ENCODE data around the gene FETUB. TPM values are rescaled to one million over a fixed set of nuclear protein-coding genes. Genes with fewer than 3 reads are reported as not detected.
"Not testable (repeated sequence)": the region's sequence is repeated elsewhere in the genome, so short reads cannot be mapped to it uniquely, and the experiment has no call there.

The FETUB gene
- total and polyA plus RNA-seq, 2 donors = 0.09 to 1.8 TPM

DNA sequence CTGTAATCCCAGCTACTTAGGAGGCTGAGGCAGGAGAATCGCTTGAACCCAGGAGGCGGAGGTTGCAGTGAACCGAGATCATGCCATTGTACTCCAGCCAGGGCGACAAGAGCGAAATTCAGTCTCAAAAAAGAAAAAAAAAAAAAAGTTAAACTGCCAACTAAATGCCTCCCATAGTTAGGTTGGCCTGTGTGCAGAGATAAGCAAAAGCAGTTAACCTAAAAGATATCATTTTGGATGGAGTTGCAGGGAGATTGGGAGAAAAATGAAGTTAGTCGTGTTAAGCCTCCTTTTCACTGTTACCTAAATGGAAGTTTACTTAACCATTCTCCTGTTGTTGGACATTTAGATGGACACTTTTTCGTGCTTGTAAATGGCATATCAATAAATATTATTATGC, 11.4 kb upstream of the FETUB start:
- H3K27ac ChIP-seq (ENCODE audit: low read depth in 1 of 2, low read length in 1 of 2) = no peak overlapping the region
- no peaks in the 10 kb centered on the region for H3K36me3 ChIP-seq (ENCODE audit: control insufficient read depth in 2 of 2, insufficient read depth in 2 of 2, low read length in 1 of 2)
- WGBS = 94% methylated on average over 7 of the region's 7 CpGs

DNA sequence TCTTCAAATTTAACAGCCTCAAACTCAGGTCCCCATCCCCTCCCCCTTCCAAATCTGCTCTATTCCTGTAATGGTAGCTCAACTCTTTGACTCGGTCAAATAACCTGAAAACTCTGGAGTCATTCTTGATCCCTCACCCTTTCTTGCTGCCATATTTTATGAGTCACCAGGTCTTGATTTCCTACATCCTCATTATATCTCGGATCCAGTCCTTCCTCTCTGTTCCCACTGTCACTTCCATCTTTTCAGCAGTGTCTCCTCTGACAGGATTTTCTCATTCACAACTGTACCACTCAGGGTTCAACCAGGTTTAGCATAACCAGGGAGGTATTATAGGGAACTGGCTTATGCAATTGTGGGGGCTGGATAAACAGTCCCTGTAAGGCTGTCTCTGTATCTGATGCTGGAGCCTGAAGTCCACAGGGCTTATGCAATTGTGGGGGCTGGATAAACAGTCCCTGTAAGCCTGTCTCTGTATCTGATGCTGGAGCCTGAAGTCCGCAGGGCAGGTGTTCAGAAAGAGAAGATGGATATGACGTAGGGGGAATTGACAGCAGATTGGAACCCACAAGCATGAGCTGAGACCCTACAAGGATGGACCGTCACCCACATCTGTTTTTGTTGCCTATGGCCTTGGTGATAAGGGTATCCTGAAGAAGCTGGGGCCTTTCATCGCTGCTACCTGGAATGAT, 9.1 kb upstream of the FETUB start:
- H3K27ac ChIP-seq (ENCODE audit: low read depth in 1 of 2, low read length in 1 of 2) = no peak overlapping the region
- no peaks in the 10 kb centered on the region for H3K4me1 ChIP-seq (ENCODE audit: control insufficient read depth in 2 of 2, insufficient read depth in 2 of 2, low read length in 2 of 2)
- no peaks in the 10 kb centered on the region for H3K27me3 ChIP-seq (ENCODE audit: control insufficient read depth in 2 of 2, insufficient read depth in 1 of 2, low read length in 1 of 2)
- no peaks in the 10 kb centered on the region for H3K9me3 ChIP-seq (ENCODE audit: control insufficient read depth in 2 of 2, insufficient read depth in 1 of 2, low read length in 1 of 2)
- 79% methylated on average over 6 of the region's 6 CpGs for WGBS
- H3K36me3 ChIP-seq (ENCODE audit: control insufficient read depth in 2 of 2, insufficient read depth in 2 of 2, low read length in 1 of 2) = no peaks in the 10 kb centered on the region
- no peak overlapping the region for H3K4me3 ChIP-seq (ENCODE audit: low read length in 2 of 2)
- DNase-seq (ENCODE audit: low read depth in 6 of 9, low spot score in 9 of 9) = no peak

More for the DNA sequence above, 11.4 kb upstream of the FETUB start:
- Histone ChIP-seq H3K27me3 (ENCODE audit: control insufficient read depth in 2 of 2, insufficient read depth in 1 of 2, low read length in 1 of 2) (no peaks in the 10 kb centered on the region), H3K4me3 (ENCODE audit: low read length in 2 of 2) (no peak overlapping the region), H3K9me3 (ENCODE audit: control insufficient read depth in 2 of 2, insufficient read depth in 1 of 2, low read length in 1 of 2) (no peaks in the 10 kb centered on the region), H3K4me1 (ENCODE audit: control insufficient read depth in 2 of 2, insufficient read depth in 2 of 2, low read length in 2 of 2) (no peaks in the 10 kb centered on the region)
- DNase-seq (ENCODE audit: low read depth in 6 of 9, low spot score in 9 of 9) = no peak

DNA sequence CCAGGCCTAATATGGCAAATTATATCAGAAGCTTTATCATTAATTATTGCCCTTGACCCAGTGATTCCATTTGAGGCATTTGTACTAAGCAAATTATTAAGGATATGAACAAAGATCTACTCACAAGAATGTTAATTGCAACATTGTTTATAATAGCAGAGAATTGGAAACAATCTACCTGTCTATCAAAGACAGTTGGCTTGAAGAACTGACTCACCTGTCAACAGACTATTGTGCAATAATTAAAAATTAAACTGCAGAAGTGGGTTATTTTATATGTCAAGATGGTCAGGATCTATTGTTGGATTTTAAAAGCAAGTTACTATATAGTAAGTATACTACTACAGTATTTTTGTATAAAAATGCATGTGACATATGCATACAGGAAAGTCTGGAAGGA, 6.7 kb upstream of the FETUB start:
- Histone ChIP-seq H3K27me3 (ENCODE audit: control insufficient read depth in 2 of 2, insufficient read depth in 1 of 2, low read length in 1 of 2) (peaks cover 0 to 3% of the 10 kb centered on the region in 2 donors), H3K4me3 (ENCODE audit: low read length in 2 of 2) (no peak overlapping the region), H3K27ac (ENCODE audit: low read depth in 1 of 2, low read length in 1 of 2) (no peak overlapping the region), H3K9me3 (ENCODE audit: control insufficient read depth in 2 of 2, insufficient read depth in 1 of 2, low read length in 1 of 2) (no peaks in the 10 kb centered on the region), H3K4me1 (ENCODE audit: control insufficient read depth in 2 of 2, insufficient read depth in 2 of 2, low read length in 2 of 2) (no peaks in the 10 kb centered on the region), H3K36me3 (ENCODE audit: control insufficient read depth in 2 of 2, insufficient read depth in 2 of 2, low read length in 1 of 2) (no peaks in the 10 kb centered on the region)
- no peak for DNase-seq (ENCODE audit: low read depth in 6 of 9, low spot score in 9 of 9)

DNA sequence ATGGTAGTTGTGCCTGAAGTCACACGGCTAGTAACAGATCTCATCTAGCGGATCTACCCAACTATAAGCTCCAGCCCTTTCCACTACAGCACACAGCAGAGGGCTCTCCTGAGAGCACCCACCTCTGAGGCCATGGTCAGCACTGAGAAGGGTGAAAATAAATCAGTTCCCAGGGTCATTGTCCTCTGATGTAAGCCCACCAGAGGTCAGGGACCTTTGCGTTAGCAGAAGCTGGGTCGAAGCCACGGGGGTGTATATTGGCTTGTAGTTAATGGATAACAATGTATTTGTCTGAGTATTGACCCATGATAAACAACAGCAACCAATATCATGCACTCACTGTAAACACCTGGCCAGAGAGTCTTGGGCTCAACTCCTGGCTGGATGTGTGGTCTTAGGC, 6.0 kb upstream of the FETUB start:
- not testable (repeated sequence) for H3K4me1 ChIP-seq (ENCODE audit: control insufficient read depth in 2 of 2, insufficient read depth in 2 of 2, low read length in 2 of 2); H3K4me3 ChIP-seq (ENCODE audit: low read length in 2 of 2); H3K27ac ChIP-seq (ENCODE audit: low read depth in 1 of 2, low read length in 1 of 2); H3K9me3 ChIP-seq (ENCODE audit: control insufficient read depth in 2 of 2, insufficient read depth in 1 of 2, low read length in 1 of 2); DNase-seq (ENCODE audit: low read depth in 6 of 9, low spot score in 9 of 9); H3K27me3 ChIP-seq (ENCODE audit: control insufficient read depth in 2 of 2, insufficient read depth in 1 of 2, low read length in 1 of 2); H3K36me3 ChIP-seq (ENCODE audit: control insufficient read depth in 2 of 2, insufficient read depth in 2 of 2, low read length in 1 of 2)
- WGBS = 97% methylated on average over 5 of the region's 5 CpGs

DNA sequence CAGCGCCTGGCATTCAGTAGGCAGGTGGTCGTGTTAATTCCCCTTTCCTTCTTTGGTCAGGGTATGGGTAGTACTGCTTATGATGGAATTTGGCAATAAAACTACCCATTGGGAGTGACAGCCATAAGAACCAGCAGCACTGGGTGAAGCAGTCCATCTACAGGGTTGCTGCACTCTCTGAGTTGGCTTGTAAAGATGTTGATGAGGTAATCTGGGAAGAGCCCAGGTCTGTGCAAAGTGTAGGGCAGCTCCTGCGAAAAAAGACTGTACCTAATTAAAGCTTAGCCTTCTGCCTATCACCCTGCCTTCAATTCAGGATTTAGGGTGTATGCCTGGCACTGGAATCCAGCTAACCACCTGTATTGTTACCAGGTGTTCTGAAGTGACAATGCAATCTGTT, 4.7 kb upstream of the FETUB start:
- Histone ChIP-seq H3K36me3 (ENCODE audit: control insufficient read depth in 2 of 2, insufficient read depth in 2 of 2, low read length in 1 of 2) (no peaks in the 10 kb centered on the region), H3K27me3 (ENCODE audit: control insufficient read depth in 2 of 2, insufficient read depth in 1 of 2, low read length in 1 of 2) (peaks cover 0 to 3% of the 10 kb centered on the region in 2 donors), H3K9me3 (ENCODE audit: control insufficient read depth in 2 of 2, insufficient read depth in 1 of 2, low read length in 1 of 2) (no peaks in the 10 kb centered on the region), H3K27ac (ENCODE audit: low read depth in 1 of 2, low read length in 1 of 2) (no peak overlapping the region), H3K4me3 (ENCODE audit: low read length in 2 of 2) (no peak overlapping the region), H3K4me1 (ENCODE audit: control insufficient read depth in 2 of 2, insufficient read depth in 2 of 2, low read length in 2 of 2) (no peaks in the 10 kb centered on the region)
- WGBS = 96% methylated on average over 3 of the region's 3 CpGs
- no peak for DNase-seq (ENCODE audit: low read depth in 6 of 9, low spot score in 9 of 9)

DNA sequence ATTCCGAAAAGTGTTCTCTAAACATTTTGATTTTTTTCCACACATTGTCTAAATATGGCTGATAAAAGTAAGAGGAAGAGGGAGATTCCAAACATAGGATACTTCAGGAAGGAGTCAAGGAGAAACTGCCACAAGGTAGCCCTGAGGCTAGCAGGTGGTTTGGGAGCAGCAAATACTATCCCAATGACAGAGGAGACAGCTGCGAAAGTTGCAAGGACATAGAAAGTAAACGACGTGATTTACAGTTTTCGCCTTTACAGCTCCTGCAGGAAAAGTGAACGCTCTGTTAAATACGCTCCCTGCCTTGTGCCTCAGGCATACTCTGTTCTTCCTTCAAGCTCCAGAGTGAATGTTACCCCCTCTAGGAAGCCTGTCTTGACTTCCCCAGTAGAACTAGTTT, 3.7 kb upstream of the FETUB start:
- Histone ChIP-seq H3K9me3 (ENCODE audit: control insufficient read depth in 2 of 2, insufficient read depth in 1 of 2, low read length in 1 of 2) (no peaks in the 10 kb centered on the region), H3K27ac (ENCODE audit: low read depth in 1 of 2, low read length in 1 of 2) (no peak overlapping the region), H3K4me1 (ENCODE audit: control insufficient read depth in 2 of 2, insufficient read depth in 2 of 2, low read length in 2 of 2) (no peaks in the 10 kb centered on the region), H3K27me3 (ENCODE audit: control insufficient read depth in 2 of 2, insufficient read depth in 1 of 2, low read length in 1 of 2) (peaks cover 0 to 3% of the 10 kb centered on the region in 2 donors), H3K4me3 (ENCODE audit: low read length in 2 of 2) (no peak overlapping the region), H3K36me3 (ENCODE audit: control insufficient read depth in 2 of 2, insufficient read depth in 2 of 2, low read length in 1 of 2) (no peaks in the 10 kb centered on the region)
- WGBS = 89% methylated on average over 7 of the region's 7 CpGs
- no peak for DNase-seq (ENCODE audit: low read depth in 6 of 9, low spot score in 9 of 9)

DNA sequence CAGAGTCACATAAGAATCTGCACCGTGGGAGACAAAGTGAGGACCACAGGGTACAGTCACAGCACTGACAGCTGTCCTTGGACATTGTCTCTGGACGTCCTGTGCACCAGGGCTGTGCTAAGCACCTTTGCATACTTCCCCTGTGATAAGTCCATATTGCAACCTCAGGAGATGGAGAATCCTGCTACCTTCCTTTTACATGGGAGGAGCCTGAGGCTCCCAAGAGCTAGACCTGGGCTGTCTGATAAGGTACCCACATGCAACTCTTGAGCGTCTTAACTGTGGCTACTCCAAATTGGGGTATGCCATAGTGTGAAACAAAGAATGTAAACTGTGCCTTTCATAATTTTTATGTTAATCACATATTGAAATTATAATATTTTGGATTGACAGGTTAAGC, 2.5 kb upstream of the FETUB start:
- Histone ChIP-seq H3K36me3 (ENCODE audit: control insufficient read depth in 2 of 2, insufficient read depth in 2 of 2, low read length in 1 of 2) (no peaks in the 10 kb centered on the region), H3K27ac (ENCODE audit: low read depth in 1 of 2, low read length in 1 of 2) (no peak overlapping the region), H3K27me3 (ENCODE audit: control insufficient read depth in 2 of 2, insufficient read depth in 1 of 2, low read length in 1 of 2) (peaks cover 0 to 3% of the 10 kb centered on the region in 2 donors), H3K4me3 (ENCODE audit: low read length in 2 of 2) (no peak overlapping the region), H3K9me3 (ENCODE audit: control insufficient read depth in 2 of 2, insufficient read depth in 1 of 2, low read length in 1 of 2) (no peaks in the 10 kb centered on the region), H3K4me1 (ENCODE audit: control insufficient read depth in 2 of 2, insufficient read depth in 2 of 2, low read length in 2 of 2) (no peaks in the 10 kb centered on the region)
- WGBS = 83% methylated on average over 3 of the region's 3 CpGs
- no peak for DNase-seq (ENCODE audit: low read depth in 6 of 9, low spot score in 9 of 9)

DNA sequence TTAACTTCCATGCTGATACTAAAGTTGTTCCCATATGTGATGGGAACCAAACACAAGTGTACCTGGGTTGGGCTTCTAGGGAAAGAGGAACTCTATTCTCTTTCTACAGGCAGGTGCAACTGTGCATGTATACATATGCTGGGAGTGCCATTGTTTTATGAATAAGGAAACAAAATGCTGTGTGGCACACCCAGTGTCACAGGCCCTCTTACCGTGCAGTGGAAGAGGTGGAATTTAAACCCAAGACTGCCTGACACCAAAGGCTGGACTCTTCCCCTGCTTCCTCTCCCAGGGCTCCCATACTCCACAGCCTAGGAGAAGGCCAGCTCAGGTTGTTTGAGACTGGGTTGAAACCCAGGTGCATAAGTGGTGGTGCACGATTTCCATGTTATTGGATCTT, 1.9 kb upstream of the FETUB start:
- WGBS = 96% methylated on average over 2 of the region's 2 CpGs
- DNase-seq (ENCODE audit: low read depth in 6 of 9, low spot score in 9 of 9) = no peak
- Histone ChIP-seq H3K27me3 (ENCODE audit: control insufficient read depth in 2 of 2, insufficient read depth in 1 of 2, low read length in 1 of 2) (peaks cover 0 to 3% of the 10 kb centered on the region in 2 donors), H3K4me1 (ENCODE audit: control insufficient read depth in 2 of 2, insufficient read depth in 2 of 2, low read length in 2 of 2) (no peaks in the 10 kb centered on the region), H3K4me3 (ENCODE audit: low read length in 2 of 2) (no peak overlapping the region), H3K9me3 (ENCODE audit: control insufficient read depth in 2 of 2, insufficient read depth in 1 of 2, low read length in 1 of 2) (no peaks in the 10 kb centered on the region), H3K27ac (ENCODE audit: low read depth in 1 of 2, low read length in 1 of 2) (no peak overlapping the region), H3K36me3 (ENCODE audit: control insufficient read depth in 2 of 2, insufficient read depth in 2 of 2, low read length in 1 of 2) (no peaks in the 10 kb centered on the region)

DNA sequence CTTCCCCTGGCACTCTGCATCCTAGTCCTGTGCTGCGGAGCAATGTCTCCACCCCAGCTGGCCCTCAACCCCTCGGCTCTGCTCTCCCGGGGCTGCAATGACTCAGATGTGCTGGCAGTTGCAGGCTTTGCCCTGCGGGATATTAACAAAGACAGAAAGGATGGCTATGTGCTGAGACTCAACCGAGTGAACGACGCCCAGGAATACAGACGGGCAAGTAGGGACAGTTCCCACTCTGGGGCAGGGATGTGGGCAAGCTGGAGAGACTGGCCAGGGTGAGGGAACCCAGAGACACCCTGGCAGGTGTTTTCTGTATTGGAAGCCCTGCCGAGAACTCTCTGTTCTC, 247 bp downstream of the FETUB start:
- Histone ChIP-seq H3K27ac (ENCODE audit: low read depth in 1 of 2, low read length in 1 of 2) (no peak overlapping the region), H3K27me3 (ENCODE audit: control insufficient read depth in 2 of 2, insufficient read depth in 1 of 2, low read length in 1 of 2) (peaks cover 0 to 3% of the 10 kb centered on the region in 2 donors), H3K4me1 (ENCODE audit: control insufficient read depth in 2 of 2, insufficient read depth in 2 of 2, low read length in 2 of 2) (no peaks in the 10 kb centered on the region), H3K9me3 (ENCODE audit: control insufficient read depth in 2 of 2, insufficient read depth in 1 of 2, low read length in 1 of 2) (no peaks in the 10 kb centered on the region), H3K4me3 (ENCODE audit: low read length in 2 of 2) (no peak overlapping the region), H3K36me3 (ENCODE audit: control insufficient read depth in 2 of 2, insufficient read depth in 2 of 2, low read length in 1 of 2) (no peaks in the 10 kb centered on the region)
- WGBS = 90% methylated on average over 9 of the region's 9 CpGs
- no peak for DNase-seq (ENCODE audit: low read depth in 6 of 9, low spot score in 9 of 9)

DNA sequence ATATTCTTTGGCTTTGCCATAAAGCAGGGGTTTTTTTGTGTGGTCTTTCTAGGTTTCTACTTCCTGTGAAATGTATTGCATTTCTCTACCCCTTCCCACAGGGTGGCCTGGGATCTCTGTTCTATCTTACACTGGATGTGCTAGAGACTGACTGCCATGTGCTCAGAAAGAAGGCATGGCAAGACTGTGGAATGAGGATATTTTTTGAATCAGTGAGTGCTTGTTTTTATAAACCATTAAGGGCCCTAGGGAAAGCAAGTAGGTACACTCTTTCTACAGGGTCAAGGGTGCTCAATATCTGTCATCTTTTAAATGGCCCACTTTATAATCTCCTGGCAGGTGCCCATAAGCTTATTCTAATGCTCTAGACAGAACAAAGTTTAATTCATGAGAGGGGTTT, 730 bp downstream of the FETUB start:
- Histone ChIP-seq H3K4me1 (ENCODE audit: control insufficient read depth in 2 of 2, insufficient read depth in 2 of 2, low read length in 2 of 2) (no peaks in the 10 kb centered on the region), H3K4me3 (ENCODE audit: low read length in 2 of 2) (no peak overlapping the region), H3K27ac (ENCODE audit: low read depth in 1 of 2, low read length in 1 of 2) (no peak overlapping the region), H3K36me3 (ENCODE audit: control insufficient read depth in 2 of 2, insufficient read depth in 2 of 2, low read length in 1 of 2) (no peaks in the 10 kb centered on the region), H3K27me3 (ENCODE audit: control insufficient read depth in 2 of 2, insufficient read depth in 1 of 2, low read length in 1 of 2) (peaks cover 0 to 3% of the 10 kb centered on the region in 2 donors), H3K9me3 (ENCODE audit: control insufficient read depth in 2 of 2, insufficient read depth in 1 of 2, low read length in 1 of 2) (no peaks in the 10 kb centered on the region)
- DNase-seq (ENCODE audit: low read depth in 6 of 9, low spot score in 9 of 9) = no peak
